ENCODE data around the gene FBLN1.
"Not testable (repeated sequence)": the region's sequence is repeated elsewhere in the genome, so short reads cannot be mapped to it uniquely, and the experiment has no call there.

The FBLN1 gene

DNA sequence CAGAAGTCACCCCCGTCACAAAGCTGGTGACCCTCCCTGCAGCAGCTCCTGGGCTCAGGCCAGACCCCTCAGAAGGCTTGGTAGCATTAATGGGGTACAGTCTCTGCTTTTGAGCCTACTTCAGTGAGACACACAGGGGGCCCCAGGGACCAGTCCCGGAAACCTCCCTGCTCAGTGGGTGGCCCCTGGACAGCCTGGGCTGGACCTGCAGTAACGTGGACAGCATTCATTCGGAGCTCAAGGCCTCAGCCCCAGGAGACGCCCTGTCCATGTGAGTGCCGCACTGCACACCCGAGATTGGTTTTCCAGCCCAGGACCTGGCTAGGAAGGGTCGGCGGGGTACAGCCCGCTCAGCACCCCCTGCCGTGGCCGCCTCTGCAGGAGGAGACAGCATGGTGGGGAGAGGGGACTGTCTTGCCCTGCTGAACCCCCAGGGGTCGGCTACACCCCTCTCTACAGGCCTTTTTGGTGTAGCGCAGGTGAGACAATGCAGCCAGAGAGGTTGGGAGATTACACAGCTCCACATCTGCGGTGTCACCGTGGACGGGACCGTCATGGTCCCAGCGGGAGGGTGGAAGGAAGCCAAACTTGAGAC is 83.4 kb downstream of the FBLN1 start:
- no peak for DNase-seq (ENCODE audit: low spot score)

DNA sequence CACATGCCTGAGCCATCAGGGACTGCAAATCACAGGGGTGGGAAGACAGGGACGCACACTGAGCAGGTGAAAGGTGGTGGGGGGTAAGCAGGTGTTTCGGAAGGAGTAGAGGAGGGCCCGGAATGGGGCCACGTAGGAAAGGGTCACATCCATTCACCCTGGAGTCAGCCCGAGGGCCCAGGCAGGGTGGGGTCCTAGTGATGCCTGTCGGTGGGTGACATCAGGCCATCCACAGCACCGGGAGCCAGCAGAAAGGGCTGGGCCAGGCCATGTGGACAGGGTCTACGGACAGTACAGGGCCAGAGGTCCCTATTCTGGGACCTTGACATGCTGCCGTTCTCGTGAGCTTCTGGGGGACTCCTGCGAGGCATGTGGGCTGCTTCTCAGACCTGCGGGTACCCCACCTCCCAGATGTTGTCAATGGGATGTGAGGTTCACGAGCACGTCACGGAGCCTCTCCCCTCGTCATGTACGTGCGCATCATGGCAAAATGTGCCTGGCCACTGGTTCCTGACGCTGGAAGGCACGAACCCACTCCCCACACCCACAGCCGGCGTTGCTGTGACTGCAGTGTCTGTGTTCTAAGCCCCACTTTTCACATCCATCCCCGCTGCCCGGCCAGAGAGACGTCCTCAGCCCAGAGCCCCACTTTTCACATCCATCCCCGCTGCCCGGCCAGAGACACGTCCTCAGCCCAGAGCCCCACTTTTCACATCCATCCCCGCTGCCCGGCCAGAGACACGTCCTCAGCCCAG is 84.1 kb downstream of the FBLN1 start:
- DNase-seq (ENCODE audit: low spot score), result no peak

DNA sequence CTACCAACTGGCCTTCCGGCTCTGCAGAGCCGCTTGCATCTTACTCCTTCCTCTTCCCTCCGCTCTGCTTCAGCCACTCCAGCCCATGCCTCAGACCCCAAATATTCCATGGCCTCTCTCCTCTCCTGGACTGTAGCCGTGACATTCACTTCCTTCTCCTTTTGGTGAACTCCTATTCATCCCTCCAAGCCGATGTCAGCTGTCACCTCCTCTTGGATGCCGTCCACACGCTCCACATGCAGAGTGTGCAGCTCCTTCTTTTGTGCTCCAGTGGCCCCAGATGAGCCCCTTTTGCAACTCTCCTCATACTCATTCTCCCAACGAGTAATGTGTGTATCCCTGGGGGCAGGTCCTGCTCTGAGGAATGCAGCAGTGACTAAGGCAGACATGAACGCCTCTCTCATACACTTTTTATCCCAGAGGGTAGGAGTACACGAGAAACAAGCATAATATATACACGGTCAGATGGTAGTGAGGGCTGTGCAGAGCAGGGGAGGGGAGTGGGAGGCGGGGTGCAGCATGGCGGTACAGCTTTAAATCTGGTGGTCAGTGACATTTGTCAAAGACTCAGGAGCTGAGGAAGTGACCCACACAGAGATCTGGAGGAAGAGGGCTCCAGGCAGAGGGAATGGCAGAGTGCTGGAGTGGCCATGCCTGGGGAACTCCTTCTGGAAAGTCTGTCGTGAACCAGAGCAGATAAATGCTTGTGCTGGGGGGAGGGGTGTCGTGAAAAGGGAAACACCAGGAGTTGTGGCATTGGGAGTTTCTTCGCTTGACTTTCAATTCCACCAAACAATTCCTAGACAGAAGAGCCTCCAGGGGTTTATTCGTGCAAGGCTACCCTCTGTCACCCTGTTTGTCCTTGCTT is 85.2 kb downstream of the FBLN1 start:
- peak; percentile 71 for DNase-seq (ENCODE audit: low spot score)

DNA sequence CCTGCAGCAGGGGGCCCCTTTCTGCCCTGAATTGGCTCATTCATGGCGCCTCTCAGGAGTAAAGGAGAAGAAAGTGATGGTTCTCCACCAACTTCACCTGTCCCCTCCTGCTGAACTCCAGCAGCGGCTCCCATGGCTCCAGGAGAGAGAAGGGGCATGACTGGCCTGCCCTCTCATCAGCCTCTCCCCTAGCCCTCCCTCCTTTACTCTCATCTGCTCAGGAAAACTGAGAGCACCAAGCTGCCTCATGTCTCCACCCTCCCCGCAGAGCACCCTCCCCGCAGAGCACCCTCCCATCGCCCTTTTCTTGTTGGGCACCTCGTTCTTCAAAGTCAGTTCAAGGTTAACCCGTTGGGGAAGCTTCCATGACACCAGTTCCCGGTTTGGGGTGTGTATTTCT is 86.9 kb downstream of the FBLN1 start:
- no peak for DNase-seq (ENCODE audit: low spot score)

DNA sequence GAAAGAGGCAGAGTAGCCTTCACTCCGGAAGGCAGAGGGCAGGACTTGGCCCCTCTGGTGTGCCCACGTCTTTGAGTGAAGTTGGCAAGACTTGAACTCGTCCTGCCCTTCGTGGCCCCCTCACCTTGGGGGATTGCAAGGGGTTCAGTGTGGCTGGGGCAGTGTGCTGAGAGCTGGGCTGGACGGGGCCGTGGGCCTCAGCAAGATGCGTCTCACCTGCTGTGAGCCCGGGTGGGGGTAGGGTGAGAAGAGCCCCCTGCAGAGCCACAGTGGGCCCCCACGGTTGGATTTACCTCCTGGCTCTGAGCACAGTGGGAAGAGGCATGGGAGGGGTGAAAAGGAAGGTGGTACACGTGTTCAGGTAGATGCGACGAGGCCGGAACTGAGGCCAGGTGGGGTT is 87.6 kb downstream of the FBLN1 start:
- DNase-seq (ENCODE audit: low spot score), result no peak

DNA sequence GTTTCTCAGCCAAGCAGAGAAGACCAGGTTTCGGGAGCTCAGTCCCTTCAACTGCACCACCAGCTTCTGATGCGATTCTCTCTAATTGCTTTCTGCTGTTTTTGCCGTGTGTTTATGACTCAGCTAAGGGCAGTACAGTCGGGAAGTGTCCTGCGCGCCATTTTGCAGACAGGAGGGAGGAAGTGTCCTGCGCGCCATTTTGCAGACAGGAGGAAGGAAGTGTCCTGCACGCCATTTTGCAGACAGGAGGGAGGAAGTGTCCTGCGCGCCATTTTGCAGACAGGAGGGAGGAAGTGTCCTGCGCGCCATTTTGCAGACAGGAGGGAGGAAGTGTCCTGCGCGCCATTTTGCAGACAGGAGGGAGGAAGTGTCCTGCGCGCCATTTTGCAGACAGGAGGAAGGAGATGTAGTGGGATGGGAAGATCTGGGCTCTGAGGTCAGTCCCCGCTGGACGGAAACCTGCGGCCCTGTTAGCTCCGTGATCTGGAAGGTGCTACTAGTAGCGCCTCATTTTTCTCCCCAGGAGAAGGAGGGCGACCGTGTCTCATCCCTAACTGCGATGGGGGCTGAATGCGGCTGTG is 89.0 kb downstream of the FBLN1 start:
- not testable (repeated sequence) for DNase-seq (ENCODE audit: low spot score)

DNA sequence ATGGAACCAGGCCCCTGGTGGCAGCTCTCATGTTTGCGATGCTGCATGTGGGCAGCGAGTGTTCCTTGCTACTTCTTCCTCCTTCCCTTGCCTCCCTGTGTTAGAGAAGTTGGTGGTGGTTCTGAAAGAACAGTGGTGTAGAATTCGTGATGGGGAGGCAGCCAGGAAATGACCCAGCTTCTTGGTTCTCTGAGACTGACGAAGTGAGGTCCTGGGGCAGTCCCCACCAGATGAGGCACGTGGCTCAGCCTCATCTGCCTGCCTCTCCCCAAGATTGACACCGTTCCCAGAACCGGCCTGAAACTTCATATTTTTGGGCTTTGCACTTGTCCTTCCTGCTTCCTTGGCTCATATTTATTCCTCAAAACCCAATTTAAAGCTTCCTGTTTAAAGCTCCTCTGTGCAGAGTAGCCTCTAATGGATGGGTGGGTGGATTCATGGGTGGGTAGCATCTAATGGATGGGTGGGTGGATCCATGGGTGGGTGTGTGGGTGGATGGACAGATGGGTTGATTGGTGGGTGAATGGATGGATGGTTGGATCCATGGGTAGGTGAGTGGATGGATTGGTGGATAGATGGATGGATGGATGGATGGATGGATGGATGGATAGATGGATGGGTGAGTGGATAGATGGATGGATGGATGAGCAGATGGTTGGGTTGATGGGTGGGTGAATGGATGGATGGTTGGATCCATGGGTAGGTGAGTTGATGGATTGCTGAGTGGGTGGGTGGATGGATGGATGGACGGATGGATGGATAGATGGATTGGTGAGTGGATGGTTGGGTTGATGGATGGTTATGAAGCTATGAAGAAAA is 91.6 kb downstream of the FBLN1 start:
- DNase-seq (ENCODE audit: low spot score), result no peak

DNA sequence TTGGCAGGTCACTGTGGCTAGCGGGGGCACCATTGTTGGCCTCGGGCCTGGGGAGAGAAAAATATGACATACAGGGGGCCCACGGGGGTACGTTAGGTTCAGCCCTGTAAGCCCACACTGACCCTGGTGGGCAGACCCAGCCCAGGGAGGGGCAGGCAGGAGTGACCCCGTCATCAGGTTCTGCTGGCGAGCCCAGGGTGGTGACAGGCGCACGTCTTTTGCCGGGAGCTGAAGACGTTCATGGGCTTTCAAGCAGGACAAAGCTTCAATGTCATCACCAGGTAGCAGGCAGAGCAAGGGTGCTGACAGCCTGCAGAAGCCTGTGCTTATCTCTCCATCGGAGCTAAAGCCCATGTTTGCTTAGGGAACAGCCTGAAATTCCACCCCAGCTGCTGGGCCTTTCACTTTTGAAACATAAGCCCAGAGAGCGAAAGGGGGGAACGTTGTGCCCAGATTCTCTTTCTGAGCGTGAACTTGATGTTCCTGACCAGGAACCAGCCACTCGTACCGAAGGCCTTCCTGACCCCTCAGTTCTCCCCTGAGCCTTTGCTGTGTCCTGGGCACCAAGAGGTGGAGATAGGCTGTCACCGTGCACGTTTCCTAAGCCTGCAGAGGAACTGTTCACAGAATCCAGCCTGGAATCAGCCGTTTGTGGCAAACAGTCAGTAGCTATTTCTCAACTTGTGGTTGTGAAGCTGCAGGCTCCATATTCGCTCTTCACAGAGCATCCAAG is 94.9 kb downstream of the FBLN1 start:
- DNase-seq (ENCODE audit: low spot score), result no peak

DNA sequence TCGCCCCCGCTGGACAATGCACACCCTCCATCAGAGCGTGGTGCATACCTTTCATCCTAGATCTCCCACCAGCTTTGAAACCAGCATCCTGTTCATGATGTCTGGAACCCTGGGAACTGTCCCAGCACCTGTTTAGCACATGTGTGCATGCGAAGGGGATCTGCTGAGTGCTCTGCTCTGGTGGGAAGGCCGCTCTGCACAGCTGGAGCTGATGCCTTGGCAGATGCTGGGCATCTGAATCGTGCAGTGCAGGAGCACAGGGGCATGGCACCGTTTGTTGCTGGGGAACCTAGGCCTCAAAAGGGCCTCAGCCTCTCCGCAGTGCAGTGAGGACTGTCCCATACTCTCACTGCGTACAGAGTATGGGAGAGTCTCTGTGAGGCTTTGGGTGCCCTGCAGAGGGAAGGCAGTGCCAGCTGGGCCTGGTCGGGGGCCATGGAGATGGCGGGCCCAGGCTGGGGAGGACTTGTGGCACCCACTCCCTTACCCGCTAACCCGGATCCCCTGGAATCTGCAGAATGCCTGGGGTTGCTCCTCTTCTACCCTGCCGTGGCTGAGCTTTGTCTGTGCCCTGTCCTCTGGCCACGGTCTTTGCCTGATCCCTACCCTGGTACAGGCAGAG is 96.0 kb downstream of the FBLN1 start:
- no peak for DNase-seq (ENCODE audit: low spot score)

DNA sequence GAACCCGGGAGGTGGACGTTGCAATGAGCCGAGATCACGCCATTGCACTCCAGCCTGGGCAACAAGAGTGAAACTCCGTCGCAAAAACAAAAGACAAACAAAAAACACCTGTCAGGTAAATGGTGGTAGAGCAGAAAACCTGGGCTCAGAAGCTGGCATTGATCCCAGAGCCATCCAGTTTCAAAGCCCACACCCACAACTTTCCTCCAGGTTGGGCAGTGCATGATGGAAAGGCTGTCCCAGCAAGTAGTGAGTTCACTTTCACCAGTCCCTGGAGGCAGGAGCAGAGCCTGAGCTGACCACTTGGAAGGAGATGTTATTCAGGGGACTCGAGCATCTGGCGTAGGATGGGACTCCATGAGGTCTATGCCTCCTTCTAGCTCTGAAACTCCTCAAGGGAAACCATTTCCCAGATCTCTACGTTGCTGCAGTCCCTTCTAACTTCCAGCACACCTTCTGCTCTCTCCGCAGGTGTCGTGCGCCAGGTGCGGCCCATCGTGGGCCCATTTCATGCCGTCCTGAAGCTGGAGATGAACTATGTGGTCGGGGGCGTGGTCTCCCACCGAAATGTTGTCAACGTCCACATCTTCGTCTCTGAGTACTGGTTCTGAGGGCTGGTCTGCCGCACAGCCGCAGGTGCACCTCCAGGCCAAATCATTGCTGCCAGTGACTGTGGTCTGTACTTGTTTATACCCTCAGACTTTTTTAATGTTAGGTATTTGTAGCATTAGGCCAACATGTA is 97.3 kb downstream of the FBLN1 start:
- DNase-seq (ENCODE audit: low spot score), result no peak

DNA sequence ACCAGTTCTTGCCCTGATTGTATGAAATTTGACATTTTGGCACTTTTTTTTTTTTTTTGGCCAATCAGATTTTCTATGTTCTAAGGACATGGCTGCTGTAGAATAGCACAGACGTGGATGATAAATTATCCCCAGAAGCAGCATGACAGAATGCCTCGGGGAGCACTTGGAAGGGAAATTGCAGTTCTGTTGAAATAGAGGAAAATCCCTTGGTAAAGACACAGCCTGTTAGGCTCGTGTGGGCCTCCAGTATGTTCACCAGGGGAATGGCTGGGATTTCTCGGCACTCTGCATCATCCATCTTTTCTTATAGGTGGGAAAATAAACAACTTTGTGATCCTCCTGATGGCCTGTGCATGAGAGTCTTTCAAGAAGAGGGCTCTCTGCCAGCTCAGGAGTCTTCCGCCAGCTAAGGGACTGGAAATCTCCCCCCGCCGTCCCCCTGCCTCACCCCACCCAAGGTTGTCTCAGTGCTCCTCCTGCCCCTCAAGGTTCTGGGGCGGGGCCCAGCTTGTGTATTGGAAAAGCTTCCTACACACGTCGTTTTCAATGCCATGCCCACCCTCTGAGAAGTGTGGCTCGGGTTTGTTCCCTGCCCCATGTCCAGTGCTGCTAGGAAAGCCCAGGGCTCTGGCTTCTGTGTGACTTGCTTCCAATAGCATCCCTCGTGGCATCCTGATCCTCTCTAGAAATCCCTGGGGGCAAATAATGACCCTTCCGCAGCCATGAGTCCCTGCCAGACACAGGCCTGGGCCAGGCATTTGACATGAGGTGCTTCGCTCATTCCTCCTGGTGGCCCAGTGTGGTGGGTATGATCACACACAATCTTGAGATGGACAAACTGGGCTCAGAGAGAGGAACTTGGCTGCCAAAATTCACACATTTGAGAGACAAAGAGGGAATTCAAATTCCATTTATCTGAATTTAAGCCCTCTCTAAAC is 98.4 kb downstream of the FBLN1 start:
- peak; percentile 46 for DNase-seq (ENCODE audit: low spot score)

DNA sequence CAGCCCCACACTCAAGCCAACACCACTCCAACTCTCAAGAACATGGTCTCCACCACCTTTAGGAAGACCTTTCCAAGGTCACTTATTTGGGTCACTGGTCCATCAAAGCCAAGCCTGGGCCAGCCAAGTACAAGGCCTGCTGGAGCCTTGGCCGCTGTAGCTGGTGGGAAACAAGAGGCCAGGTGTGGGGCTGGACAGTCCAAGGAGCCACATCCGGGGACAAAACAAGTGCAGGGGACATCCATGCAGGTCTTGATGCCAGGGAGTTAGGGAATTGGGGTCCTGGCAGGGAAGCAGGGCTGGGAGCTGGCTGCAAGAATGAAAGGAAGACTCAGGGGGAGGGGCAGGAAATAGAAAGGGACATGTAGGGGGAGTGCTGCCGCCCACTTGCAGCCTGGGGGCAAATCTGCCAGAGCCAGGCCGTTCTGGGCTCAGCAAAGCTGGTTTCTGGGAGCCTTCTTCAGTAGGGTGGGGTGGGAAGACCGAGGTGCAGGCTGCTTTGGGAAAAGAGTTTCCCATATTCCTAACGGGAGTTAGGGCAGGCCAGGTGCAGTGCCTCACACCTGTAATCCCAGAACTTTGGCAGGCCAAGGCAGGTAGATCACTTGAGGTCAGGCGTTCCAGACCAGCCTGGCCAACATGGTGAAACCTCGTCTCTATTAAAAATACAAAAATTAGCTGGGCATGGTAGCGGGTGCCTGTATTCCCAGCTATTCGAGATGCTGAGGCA is 99.5 kb downstream of the FBLN1 start:
- no peak for DNase-seq (ENCODE audit: low spot score)

DNA sequence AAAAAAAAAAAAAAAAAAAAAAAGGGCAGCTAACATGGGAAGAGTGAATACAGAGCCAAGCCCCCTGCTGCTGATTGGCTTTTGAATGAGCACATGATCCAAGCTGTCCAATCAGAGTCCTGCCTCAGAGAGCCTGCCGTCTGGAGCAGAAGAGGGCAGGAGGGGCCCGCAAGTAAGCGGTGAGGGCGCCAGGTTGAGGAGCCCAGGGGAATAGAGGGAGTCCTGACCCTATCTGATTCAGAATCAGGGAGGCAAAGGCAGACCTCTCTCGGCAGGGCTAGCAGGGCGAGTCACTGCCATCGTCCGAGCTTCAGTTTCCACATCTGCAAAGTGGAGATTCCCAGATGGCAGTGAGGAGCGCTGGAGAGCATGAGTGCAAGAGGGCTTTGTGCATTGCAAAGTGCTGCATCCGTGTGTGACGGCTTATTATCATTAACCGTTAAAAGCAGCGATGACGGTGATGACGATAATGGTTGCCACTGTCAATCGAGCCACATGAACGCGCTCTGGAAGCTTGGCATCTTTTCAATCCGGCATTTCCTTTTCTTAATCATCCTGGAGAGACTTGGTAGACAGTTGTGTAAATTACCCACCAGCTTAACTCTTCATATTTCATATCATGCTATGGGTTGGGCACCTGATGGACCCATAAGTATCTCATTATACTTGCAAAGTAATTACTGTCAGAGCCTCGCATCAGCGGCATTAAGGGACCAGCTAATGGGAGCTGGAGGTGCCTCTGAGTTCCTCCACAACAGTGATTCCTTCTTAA is 100.3 kb downstream of the FBLN1 start:
- DNase-seq (ENCODE audit: low spot score), result peak; percentile 92

DNA sequence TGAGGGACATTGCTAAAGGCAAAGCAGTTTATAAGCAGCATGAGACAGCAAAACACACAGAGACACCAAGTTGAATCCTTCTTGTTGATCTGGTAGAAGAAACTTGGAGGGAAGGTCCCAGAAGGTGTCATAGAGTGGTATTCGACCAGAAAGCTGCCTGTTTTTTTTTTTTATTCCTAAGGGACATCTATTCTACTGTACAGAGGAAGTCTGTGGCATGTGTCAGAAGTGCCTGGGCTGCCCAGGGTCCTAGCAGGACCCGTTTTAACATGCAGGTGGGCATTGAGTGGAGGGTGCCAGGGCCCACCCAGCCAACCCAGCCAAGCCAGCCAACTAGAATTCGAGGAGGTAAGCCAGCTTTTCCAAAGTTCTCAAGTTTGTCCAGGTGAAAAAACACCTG is 100.9 kb downstream of the FBLN1 start:
- no peak for DNase-seq (ENCODE audit: low spot score)

DNA sequence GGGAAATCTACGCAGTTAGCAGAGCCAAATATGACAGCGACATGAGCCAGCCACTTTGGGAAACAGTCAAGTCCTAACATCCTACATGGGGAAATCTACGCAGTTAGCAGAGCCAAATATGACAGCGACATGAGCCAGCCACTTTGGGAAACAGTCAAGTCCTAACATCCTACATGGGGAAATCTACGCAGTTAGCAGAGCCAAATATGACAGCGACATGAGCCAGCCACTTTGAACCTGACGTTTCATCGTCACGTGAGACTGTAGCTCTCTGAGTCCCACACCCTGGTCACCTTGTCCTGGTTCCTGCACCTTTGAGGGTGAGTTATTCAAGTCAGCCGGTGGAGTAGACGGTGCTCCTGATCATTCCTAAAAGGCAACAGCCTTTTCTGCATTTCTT is 105.4 kb downstream of the FBLN1 start:
- not testable (repeated sequence) for DNase-seq (ENCODE audit: low spot score)

DNA sequence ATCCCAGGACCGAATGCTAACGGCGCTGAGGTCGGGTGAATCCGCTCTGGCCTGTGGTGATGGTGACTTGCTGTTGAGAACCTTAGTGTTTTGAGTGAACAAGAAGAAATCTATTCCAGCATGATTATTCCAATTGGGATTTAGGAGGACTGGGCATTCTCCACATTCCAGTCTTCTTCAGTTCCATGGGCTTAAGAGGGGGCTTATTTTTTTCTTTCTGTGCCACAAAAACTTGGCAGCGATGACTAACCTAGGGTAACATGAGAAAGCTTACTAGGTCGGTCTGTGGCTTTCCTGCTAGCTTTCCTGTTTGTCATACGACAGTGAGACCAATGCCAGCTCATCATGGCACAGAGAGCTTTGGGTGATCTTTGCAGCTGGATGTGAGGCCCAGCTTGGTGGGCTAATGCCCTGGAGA is 106.1 kb downstream of the FBLN1 start:
- peak; percentile 73 for DNase-seq (ENCODE audit: low spot score)

DNA sequence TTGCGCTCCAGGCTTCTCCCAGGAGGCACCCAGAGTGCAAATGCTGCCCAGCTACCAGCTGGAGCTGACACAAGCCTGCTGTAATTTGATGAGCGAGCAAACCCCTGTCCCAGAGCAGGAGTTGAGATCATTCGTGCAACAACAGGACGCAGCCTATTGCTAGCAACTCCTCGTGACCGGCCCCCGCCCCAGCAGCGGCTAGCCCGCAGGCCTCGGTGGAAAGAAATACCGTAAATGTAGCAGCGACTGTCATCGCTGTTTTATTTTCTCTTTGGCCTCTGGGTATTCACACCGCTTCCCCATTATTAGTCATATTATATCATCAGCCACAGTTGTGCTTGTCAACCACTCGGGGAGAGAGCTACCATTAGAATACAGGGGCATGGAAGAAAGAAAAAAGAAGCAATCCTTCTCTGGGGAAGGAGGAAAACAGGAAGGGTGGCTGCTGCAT is 109.8 kb downstream of the FBLN1 start:
- peak; percentile 85 for DNase-seq (ENCODE audit: low spot score)
